Neural cell (in vitro differentiated cells): ENCODE data around the gene MSI2. TPM values are rescaled to one million over a fixed set of nuclear protein-coding genes. Genes with fewer than 3 reads are reported as not detected.

Experiments
- H2AFZ ChIP-seq: fragments of 200-600, 300-800 bp; sonication (generic), shearing (Covaris generic); 2 replicates; pipeline ENCODE4 v1.6.0; 2014; ENCODE audit warnings: low read depth, mild to moderate bottlenecking, antibody characterized with exemption, low read length, moderate library complexity
- H3F3A ChIP-seq: fragments of 200-600 bp; shearing (Covaris generic); 2 replicates; pipeline ENCODE4 v1.6.1; 2016; ENCODE audit warnings: mild to moderate bottlenecking, moderate library complexity, mixed read lengths, antibody characterized with exemption, low read length; ENCODE audit not compliant: insufficient read depth, poor library complexity, severe bottlenecking
- H3K27ac ChIP-seq: fragments of 200-600, 300-800 bp; sonication (generic), shearing (Covaris generic); 2 replicates; pipeline ENCODE4 v1.5.1; 2014; ENCODE audit warnings: mild to moderate bottlenecking, low read length, moderate library complexity
- H3K27me3 ChIP-seq: fragments of 300-800, 200-600 bp; sonication (generic), shearing (Covaris generic); 2 replicates; pipeline ENCODE4 v1.6.0; 2014; ENCODE audit warnings: mild to moderate bottlenecking, low read depth, low read length, moderate library complexity; ENCODE audit not compliant: insufficient read depth
- H3K36me3 ChIP-seq: fragments of 300-800, 200-600 bp; sonication (generic), shearing (Covaris generic); 2 replicates; pipeline ENCODE4 v1.5.1; 2014; ENCODE audit warnings: mild to moderate bottlenecking, antibody characterized with exemption, low read length, moderate library complexity; ENCODE audit not compliant: insufficient read depth
- H3K4me2 ChIP-seq: fragments of 300-800, 200-600 bp; sonication (generic), shearing (Covaris generic); 2 replicates; pipeline ENCODE4 v1.6.0; 2014; ENCODE audit warnings: mild to moderate bottlenecking, low read length
- H3K4me3 ChIP-seq: fragments of 300-800, 200-600 bp; sonication (generic), shearing (Covaris generic); 2 replicates; pipeline ENCODE4 v1.5.1; 2014; ENCODE audit warnings: mild to moderate bottlenecking, low read length, moderate library complexity
- H3K79me2 ChIP-seq: fragments of 200-600 bp; shearing (Covaris generic); replicated peaks from 2 replicates; pipeline ENCODE4 v1.6.0; 2014; ENCODE audit warnings: mild to moderate bottlenecking, low read length, moderate library complexity; ENCODE audit not compliant: insufficient read depth
- H3K9ac ChIP-seq: fragments of 300-800, 200-600 bp; sonication (generic), shearing (Covaris generic); 2 replicates; pipeline ENCODE4 v1.6.1; 2016; ENCODE audit warnings: mild to moderate bottlenecking, low read length, mixed read lengths
- H3K9me2 ChIP-seq: fragments of 200-600 bp; shearing (Covaris generic); 2 replicates; pipeline ENCODE4 v1.6.1; 2016; ENCODE audit warnings: mild to moderate bottlenecking, low read length, mixed read lengths; ENCODE audit not compliant: insufficient read depth
- H3K9me3 ChIP-seq: fragments of 200-600, 300-800 bp; sonication (generic), shearing (Covaris generic); 2 replicates; pipeline ENCODE4 v1.6.1; 2016; ENCODE audit warnings: mild to moderate bottlenecking, mixed run types, low read length, moderate library complexity, mixed read lengths
- H4K20me1 ChIP-seq: fragments of 200-600 bp; shearing (Covaris generic); 2 replicates; pipeline ENCODE4 v1.6.1; 2016; ENCODE audit warnings: mild to moderate bottlenecking, mixed run types; ENCODE audit not compliant: insufficient read depth
- CTCF ChIP-seq: fragments of 450-650 bp; IDR thresholded peaks from 2 replicates; pipeline ENCODE4 v1.5.1; 2014; ENCODE audit warnings: antibody characterized with exemption, mild to moderate bottlenecking, moderate library complexity; ENCODE audit not compliant: poor library complexity, severe bottlenecking
- EP300 ChIP-seq: fragments of 450-650 bp; conservative IDR thresholded peaks from 2 replicates; pipeline ENCODE4 v1.6.1; 2014; ENCODE audit warnings: antibody characterized with exemption, mild to moderate bottlenecking, moderate library complexity; ENCODE audit not compliant: poor library complexity, severe bottlenecking
- EZH2 ChIP-seq: fragments of 200-600, 300-800 bp; shearing (Covaris generic), sonication (generic); IDR thresholded peaks from 2 replicates; pipeline ENCODE4 v1.6.1; 2014; ENCODE audit warnings: antibody characterized with exemption, low read length, borderline replicate concordance, mild to moderate bottlenecking; ENCODE audit not compliant: insufficient read depth, poor library complexity, severe bottlenecking
- MXI1 ChIP-seq: fragments of 450-650 bp; conservative IDR thresholded peaks from 2 replicates; pipeline ENCODE4 v1.6.1; 2014; ENCODE audit warnings: antibody characterized with exemption, mild to moderate bottlenecking; ENCODE audit not compliant: poor library complexity, severe bottlenecking
- POLR2AphosphoS5 ChIP-seq: IDR thresholded peaks from 2 replicates; pipeline ENCODE4 v1.6.1; 2012
- RAD21 ChIP-seq: fragments of 450-650 bp; conservative IDR thresholded peaks from 2 replicates; pipeline ENCODE4 v1.6.1; 2014; ENCODE audit warnings: antibody characterized with exemption, mild to moderate bottlenecking, moderate library complexity
- REST ChIP-seq: IDR thresholded peaks from 2 replicates; pipeline ENCODE4 v1.6.1; 2012; ENCODE audit warnings: borderline replicate concordance
- SMC3 ChIP-seq: fragments of 450-650 bp; conservative IDR thresholded peaks from 2 replicates; pipeline ENCODE4 v1.6.1; 2014; ENCODE audit warnings: antibody characterized with exemption, mild to moderate bottlenecking, moderate library complexity; ENCODE audit not compliant: poor library complexity
- TAF1 ChIP-seq: IDR thresholded peaks from 2 replicates; pipeline ENCODE4 v1.6.1; 2012; ENCODE audit warnings: low read depth
- polyA plus RNA-seq: library from polyadenylated mRNA; depleted of rRNA; stranded (reverse); fragments of >200 nt; gene quantifications from 2 replicates; pipeline ENCODE4 v1.2.3, GENCODE V29; 2014

Gene MSI2
- polyA plus RNA-seq, 1 donor from 2014 or later = 61.4 TPM

GRCh38 chr17:57532556-57532955, 276.2 kb downstream of the MSI2 start:
- peaks cover 9% of the 10 kb centered on the region for H3K79me2 ChIP-seq
- no peak overlapping the region for H3K27ac ChIP-seq
- no peaks in the 10 kb centered on the region for H4K20me1 ChIP-seq
- H3K9me2 ChIP-seq = no peaks in the 10 kb centered on the region
- H3K4me3 ChIP-seq = no peak overlapping the region
- no peaks in the 10 kb centered on the region for H3K27me3 ChIP-seq
- H2AFZ ChIP-seq = no peak overlapping the region
- no peaks in the 10 kb centered on the region for H3K9me3 ChIP-seq
- H3K4me2 ChIP-seq = no peak overlapping the region
- H3K9ac ChIP-seq = no peak overlapping the region
- peaks cover 3% of the 10 kb centered on the region for H3F3A ChIP-seq
- TF ChIP-seq EP300 = no peak
- no peak for TF ChIP-seq POLR2AphosphoS5
- TF ChIP-seq SMC3 = no peak
- TF ChIP-seq REST = no peak
- no peak for TF ChIP-seq TAF1
- TF ChIP-seq RAD21 = no peak
- TF ChIP-seq EZH2 = no peak
- TF ChIP-seq CTCF = no peak
- no peak for TF ChIP-seq MXI1
- H3K36me3 ChIP-seq = no peaks in the 10 kb centered on the region

- Histone ChIP-seq H4K20me1 (no peaks in the 10 kb centered on the region), H3K79me2 (peaks cover 9% of the 10 kb centered on the region), H3K27ac (no peak overlapping the region)
These were observed 276.6 kb downstream of the MSI2 start for GRCh38 chr17:57532966-57533365.

More at GRCh38 chr17:57532966-57533365, 276.6 kb downstream of the MSI2 start:
- no peaks in the 10 kb centered on the region for H3F3A ChIP-seq
- no peaks in the 10 kb centered on the region for H3K9me2 ChIP-seq
- no peaks in the 10 kb centered on the region for H3K36me3 ChIP-seq
- H3K4me2 ChIP-seq = no peak overlapping the region
- H3K4me3 ChIP-seq = no peak overlapping the region
- H3K9ac ChIP-seq = no peak overlapping the region
- H3K27me3 ChIP-seq = no peaks in the 10 kb centered on the region
- H2AFZ ChIP-seq = no peak overlapping the region
- no peaks in the 10 kb centered on the region for H3K9me3 ChIP-seq
- TF ChIP-seq SMC3 = no peak
- no peak for TF ChIP-seq EZH2
- no peak for TF ChIP-seq RAD21
- TF ChIP-seq MXI1 = no peak
- no peak for TF ChIP-seq TAF1
